22Rv1 (cell line): ENCODE measurements around the gene GCAT.

Experiments
- ZFX ChIP-seq: fragments of 450-650 bp; IDR thresholded peaks from 2 replicates; pipeline ENCODE4 v1.6.1; 2017; ENCODE audit warnings: antibody characterized with exemption, borderline replicate concordance
- TF ChIP-seq, protein P1 (sequence below): fragments of 450-650 bp; IDR thresholded peaks from 2 replicates; pipeline ENCODE4 v1.5.1; 2017; ENCODE audit warnings: mild to moderate bottlenecking

DNA sequence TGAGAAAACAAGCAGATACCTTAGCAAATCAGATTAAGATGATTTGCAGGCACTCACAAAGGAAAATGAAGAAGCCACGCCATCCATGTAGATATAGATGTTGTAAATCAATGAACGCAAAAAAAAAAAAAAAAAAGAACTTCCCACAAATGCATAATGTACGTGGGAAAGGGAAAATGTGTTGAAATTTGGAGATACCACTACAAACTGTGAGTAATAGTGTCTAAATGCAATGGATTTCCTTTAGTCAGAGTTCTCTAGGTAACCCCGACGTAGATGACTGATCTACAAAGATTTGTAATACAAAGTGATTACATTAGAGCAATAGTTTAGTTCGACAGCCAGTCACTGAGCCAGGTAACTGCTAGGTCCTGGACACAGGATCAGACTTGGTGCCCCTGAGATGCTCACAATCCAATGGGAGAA is 37.2 kb downstream of the GCAT start:
- TF ChIP-seq, protein P1, sequence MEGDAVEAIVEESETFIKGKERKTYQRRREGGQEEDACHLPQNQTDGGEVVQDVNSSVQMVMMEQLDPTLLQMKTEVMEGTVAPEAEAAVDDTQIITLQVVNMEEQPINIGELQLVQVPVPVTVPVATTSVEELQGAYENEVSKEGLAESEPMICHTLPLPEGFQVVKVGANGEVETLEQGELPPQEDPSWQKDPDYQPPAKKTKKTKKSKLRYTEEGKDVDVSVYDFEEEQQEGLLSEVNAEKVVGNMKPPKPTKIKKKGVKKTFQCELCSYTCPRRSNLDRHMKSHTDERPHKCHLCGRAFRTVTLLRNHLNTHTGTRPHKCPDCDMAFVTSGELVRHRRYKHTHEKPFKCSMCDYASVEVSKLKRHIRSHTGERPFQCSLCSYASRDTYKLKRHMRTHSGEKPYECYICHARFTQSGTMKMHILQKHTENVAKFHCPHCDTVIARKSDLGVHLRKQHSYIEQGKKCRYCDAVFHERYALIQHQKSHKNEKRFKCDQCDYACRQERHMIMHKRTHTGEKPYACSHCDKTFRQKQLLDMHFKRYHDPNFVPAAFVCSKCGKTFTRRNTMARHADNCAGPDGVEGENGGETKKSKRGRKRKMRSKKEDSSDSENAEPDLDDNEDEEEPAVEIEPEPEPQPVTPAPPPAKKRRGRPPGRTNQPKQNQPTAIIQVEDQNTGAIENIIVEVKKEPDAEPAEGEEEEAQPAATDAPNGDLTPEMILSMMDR, result no peak
- no peak for TF ChIP-seq ZFX
